Mesothelial cell of epicardium (in vitro differentiated cells): ENCODE data around the gene SPATA13. TPM values are rescaled to one million over a fixed set of nuclear protein-coding genes. Genes with fewer than 3 reads are reported as not detected.

ENCODE experiments used
- DNase-seq, 2 experiments: peaks; one replicate each; pipeline ENCODE4 v3.0.0; 2021; ENCODE audit warnings: low spot score in 2 of 2; ENCODE audit not compliant: unreplicated experiment in 2 of 2
- H3K27ac Mint-ChIP-seq: 2 replicates; pipeline ENCODE4 v1.8.0; 2021; ENCODE audit warnings: mixed read lengths
- H3K27me3 Mint-ChIP-seq: 2 replicates; pipeline ENCODE4 v1.8.0; 2021; ENCODE audit warnings: low read depth, mixed read lengths
- H3K36me3 Mint-ChIP-seq: 2 replicates; pipeline ENCODE4 v1.8.0; 2021; ENCODE audit warnings: mixed read lengths
- H3K4me1 Mint-ChIP-seq: 2 replicates; pipeline ENCODE4 v1.8.0; 2021; ENCODE audit warnings: mixed read lengths
- H3K4me3 Mint-ChIP-seq: 2 replicates; pipeline ENCODE4 v1.8.0; 2021; ENCODE audit warnings: mild to moderate bottlenecking, moderate library complexity, mixed read lengths
- H3K9me3 Mint-ChIP-seq: 2 replicates; pipeline ENCODE4 v1.8.0; 2021; ENCODE audit warnings: mixed read lengths
- total RNA-seq: library from RNA; stranded (reverse); gene quantifications from 3 replicates; pipeline ENCODE4 v1.2.1, GENCODE V29; 2021
- TF ChIP-seq, protein P1 (sequence below): fragments of 200-600 bp; sonication (generic); IDR thresholded peaks from one replicate; pipeline ENCODE4 v1.5.0; 2021; ENCODE audit warnings: antibody characterized with exemption; ENCODE audit not compliant: unreplicated experiment

The SPATA13 gene
- total RNA-seq, 1 donor from 2014 or later = 3.8 TPM

DNA sequence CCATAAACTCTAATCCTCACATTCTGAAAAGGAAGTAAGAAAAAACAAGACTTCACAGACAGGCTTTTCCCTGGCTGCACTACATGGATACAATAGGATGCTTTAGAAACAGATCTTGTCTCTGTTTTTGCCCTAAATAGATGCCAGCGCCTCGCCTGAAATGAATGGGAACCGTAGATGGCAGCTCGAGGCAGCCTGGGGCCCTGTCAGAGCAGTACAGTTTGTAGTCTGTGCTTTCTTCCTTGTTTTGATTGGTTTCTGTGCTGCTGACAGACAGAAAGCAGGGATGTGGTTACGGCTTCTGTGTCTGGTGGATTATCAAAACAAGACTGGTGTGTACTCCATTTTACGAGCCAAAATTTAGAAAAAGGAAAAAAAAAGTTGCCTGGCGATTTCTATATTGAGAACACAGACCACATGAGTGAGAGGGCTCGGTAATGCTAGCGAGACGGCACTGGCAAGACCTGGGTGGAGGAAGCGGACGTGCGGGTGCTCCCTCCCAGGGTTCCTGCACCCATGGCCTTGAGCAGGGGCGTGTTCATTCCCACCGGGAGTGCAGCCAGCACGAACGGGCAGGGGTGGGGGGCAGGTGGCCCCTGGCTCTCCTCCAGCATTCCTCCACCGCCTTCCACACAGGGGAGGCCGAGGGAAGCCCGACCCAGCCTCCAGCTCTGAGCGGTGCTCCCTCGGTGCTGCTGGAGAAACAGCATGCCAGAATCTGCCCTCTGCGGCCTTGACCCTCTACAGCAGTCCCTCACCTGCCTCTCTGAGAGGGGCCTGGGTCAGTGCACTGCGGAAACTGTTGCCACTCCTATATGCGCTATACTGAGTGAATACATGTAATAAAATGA, 111.3 kb downstream of the SPATA13 start:
- H3K4me3 Mint-ChIP-seq = peak overlapping the region; percentile 44
- no peak for DNase-seq
- TF ChIP-seq, protein P1, sequence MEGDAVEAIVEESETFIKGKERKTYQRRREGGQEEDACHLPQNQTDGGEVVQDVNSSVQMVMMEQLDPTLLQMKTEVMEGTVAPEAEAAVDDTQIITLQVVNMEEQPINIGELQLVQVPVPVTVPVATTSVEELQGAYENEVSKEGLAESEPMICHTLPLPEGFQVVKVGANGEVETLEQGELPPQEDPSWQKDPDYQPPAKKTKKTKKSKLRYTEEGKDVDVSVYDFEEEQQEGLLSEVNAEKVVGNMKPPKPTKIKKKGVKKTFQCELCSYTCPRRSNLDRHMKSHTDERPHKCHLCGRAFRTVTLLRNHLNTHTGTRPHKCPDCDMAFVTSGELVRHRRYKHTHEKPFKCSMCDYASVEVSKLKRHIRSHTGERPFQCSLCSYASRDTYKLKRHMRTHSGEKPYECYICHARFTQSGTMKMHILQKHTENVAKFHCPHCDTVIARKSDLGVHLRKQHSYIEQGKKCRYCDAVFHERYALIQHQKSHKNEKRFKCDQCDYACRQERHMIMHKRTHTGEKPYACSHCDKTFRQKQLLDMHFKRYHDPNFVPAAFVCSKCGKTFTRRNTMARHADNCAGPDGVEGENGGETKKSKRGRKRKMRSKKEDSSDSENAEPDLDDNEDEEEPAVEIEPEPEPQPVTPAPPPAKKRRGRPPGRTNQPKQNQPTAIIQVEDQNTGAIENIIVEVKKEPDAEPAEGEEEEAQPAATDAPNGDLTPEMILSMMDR = no peak
- peaks cover 39% of the 10 kb centered on the region for H3K4me1 Mint-ChIP-seq
- peak overlapping the region; percentile 86 for H3K27ac Mint-ChIP-seq
- no peaks in the 10 kb centered on the region for H3K36me3 Mint-ChIP-seq
- no peaks in the 10 kb centered on the region for H3K9me3 Mint-ChIP-seq
- no peaks in the 10 kb centered on the region for H3K27me3 Mint-ChIP-seq

DNA sequence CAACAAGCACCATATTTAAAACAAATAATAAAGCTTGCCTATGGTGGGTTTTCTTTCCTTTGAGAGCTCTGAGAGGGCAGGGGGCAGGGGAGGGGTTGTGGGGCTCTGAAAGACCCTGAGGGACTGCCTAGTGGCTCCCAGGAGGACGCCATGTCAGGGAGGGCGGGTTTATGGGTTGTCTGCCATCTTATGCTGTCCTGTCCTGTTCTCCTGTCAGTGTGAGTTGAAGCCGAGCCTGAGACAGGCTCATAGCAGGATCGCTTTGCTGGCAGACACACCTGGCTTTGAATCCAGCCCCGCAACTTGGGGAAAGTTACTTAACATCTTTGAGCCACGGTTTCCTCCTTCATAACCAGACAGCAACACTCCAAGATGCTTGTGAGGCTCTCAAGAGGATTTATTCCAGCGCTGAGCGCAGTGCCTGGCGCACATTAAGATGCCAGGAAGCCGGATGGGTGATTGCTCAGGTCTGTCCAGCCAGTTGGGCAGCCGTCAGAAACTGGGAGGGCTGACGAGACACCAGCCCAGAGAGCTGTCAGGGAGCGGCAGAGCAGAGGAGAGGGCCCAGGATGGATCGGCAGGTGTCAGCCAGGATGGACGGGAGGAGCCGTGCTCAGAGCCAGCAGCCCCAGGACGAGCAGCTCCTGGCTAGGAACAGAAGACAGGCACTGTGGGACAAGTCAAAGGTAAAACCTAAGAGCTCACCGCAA, 112.1 kb downstream of the SPATA13 start:
- Mint-ChIP-seq H3K27me3 (no peaks in the 10 kb centered on the region), H3K36me3 (no peaks in the 10 kb centered on the region), H3K9me3 (no peaks in the 10 kb centered on the region), H3K4me3 (no peak overlapping the region), H3K4me1 (peaks cover 41% of the 10 kb centered on the region), H3K27ac (peak overlapping the region; percentile 81)
- no peak for DNase-seq
- TF ChIP-seq, protein P1 = no peak

DNA sequence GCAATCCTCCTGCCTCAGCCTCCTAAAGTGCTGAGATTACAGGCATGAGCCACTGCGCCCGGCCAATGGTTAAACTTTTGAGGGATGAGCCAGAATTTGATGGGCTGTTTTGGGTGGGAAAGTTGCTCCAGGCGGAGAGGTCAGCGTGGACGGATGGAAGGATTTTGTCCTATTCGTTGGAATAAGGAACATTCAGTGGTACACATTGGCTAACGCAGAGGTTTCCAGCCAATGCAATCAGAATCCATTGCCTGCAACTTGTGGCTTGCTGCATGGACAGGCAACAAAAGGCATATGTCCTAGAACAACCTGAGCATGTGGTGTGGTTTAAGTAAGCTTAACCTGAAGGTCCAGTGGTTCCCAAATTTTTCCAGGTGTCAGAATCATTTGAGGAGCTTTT, 113.4 kb downstream of the SPATA13 start:
- Mint-ChIP-seq H3K36me3 (no peaks in the 10 kb centered on the region), H3K4me3 (no peak overlapping the region), H3K4me1 (peaks cover 44% of the 10 kb centered on the region), H3K27ac (no peak overlapping the region), H3K27me3 (no peaks in the 10 kb centered on the region), H3K9me3 (no peaks in the 10 kb centered on the region)
- no peak for DNase-seq
- TF ChIP-seq, protein P1 = no peak

DNA sequence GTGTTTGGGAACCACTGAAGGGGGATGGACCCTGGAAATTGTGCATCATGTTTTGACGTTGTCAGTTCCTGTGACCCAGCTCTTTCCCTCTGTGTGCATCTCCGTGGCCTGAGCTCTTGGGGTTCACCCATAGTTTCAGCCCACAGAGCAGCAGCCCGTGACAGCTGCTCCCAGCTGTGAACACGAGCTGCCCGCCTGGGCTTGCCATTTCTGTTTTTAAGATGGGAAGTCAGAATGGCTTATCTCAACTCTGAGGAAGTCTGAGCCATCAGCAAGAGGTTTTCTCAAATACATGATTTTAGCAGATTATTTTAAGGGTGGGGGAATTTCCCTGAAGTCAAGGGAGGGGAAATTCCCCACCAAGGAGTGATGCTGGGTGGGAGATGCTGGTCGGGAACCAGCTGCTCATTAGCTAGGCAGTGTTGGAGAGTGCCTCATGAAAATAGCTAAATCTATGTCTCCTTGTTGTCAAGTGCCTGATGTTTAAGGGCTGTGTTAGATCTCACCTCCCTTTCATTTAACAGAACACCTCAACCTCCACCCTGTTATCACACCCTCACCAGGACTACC, 114.0 kb downstream of the SPATA13 start:
- Mint-ChIP-seq H3K36me3 (no peaks in the 10 kb centered on the region), H3K27me3 (no peaks in the 10 kb centered on the region), H3K4me1 (peaks cover 44% of the 10 kb centered on the region), H3K27ac (peak overlapping the region; percentile 31), H3K9me3 (no peaks in the 10 kb centered on the region), H3K4me3 (no peak overlapping the region)
- DNase-seq = no peak
- TF ChIP-seq, protein P1 = no peak

DNA sequence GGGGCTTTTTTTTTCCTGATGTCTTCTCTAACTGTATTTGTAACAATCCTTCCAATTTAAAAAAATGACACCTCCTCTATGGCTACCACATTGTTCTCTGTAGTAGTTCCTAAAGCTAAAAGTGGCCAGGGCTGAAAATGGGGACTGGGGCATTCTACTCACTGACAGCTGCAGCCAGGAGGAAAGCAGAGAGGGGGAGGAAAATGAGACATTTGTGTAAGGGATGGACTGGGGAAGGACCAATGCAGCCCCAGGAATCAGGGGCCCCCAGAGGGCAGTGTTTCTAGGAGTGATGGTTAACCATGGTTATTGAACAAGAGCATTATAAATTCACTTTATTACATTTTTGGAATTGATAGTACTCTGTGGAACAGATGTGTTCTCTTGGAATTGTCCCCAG, 114.5 kb downstream of the SPATA13 start:
- Mint-ChIP-seq H3K27ac (no peak overlapping the region), H3K4me1 (peaks cover 44% of the 10 kb centered on the region), H3K9me3 (no peaks in the 10 kb centered on the region), H3K36me3 (no peaks in the 10 kb centered on the region), H3K27me3 (no peaks in the 10 kb centered on the region), H3K4me3 (no peak overlapping the region)
- DNase-seq = no peak
- TF ChIP-seq, protein P1 = no peak
